NCI-H2227 treated with DMSO at 0.1 percent for 48 hours (cell line): ENCODE results near the gene STX4.

Source experiments
- DNase-seq: peaks from one replicate; lab custom pipeline; 2025; lab: John Stamatoyannopoulos, UW

STX4 gene

GRCh38 chr16:31064882-31065461, 31.6 kb downstream of the STX4 start:
- DNase-seq, result no peak

- DNase-seq, result no peak
Observed at GRCh38 chr16:31067342-31067741, 34.0 kb downstream of the STX4 start.

- no peak for DNase-seq
Observed at GRCh38 chr16:31071861-31072260, 38.5 kb downstream of the STX4 start.

- no peak for DNase-seq
Observed at GRCh38 chr16:31072540-31073141, 39.3 kb downstream of the STX4 start.

- DNase-seq, result peak; percentile 87
Observed at GRCh38 chr16:31073142-31073969, 40.0 kb downstream of the STX4 start.

- DNase-seq, result peak; percentile 100
Observed at GRCh38 chr16:31073970-31074813, 40.8 kb downstream of the STX4 start, which contains the start of the genes ZNF646 and ZNF668. TSS of gene ZNF646 (plus strand) at chr16:31074422. CDS start at chr16:31076325, 1,903 bp downstream. TSS of gene ZNF668 (minus strand) at chr16:31074240. CDS start at chr16:31064459, 9,781 bp downstream.

GRCh38 chr16:31074814-31075183, 41.4 kb downstream of the STX4 start:
- DNase-seq, result no peak

GRCh38 chr16:31076319-31076718, 43.0 kb downstream of the STX4 start:
- no peak for DNase-seq

GRCh38 chr16:31077024-31077423, 43.7 kb downstream of the STX4 start:
- no peak for DNase-seq

- no peak for DNase-seq
Observed at GRCh38 chr16:31077592-31078396, 44.4 kb downstream of the STX4 start.

- no peak for DNase-seq
Observed at GRCh38 chr16:31078597-31079341, 45.4 kb downstream of the STX4 start.

- no peak for DNase-seq
Observed at GRCh38 chr16:31079342-31079944, 46.1 kb downstream of the STX4 start.

- DNase-seq, result no peak
Observed at GRCh38 chr16:31080035-31080629, 46.8 kb downstream of the STX4 start.

- DNase-seq, result no peak
Observed at GRCh38 chr16:31080756-31081419, 47.5 kb downstream of the STX4 start.

GRCh38 chr16:31081428-31082351, 48.3 kb downstream of the STX4 start:
- no peak for DNase-seq

- DNase-seq, result no peak
Observed at GRCh38 chr16:31082368-31083045, 49.1 kb downstream of the STX4 start.

GRCh38 chr16:31083081-31083480, 49.7 kb downstream of the STX4 start:
- peak; percentile 10 for DNase-seq
